Muscle layer of duodenum (tissue), 2 donors: ENCODE data around the gene MYO1G.
"Not testable (repeated sequence)": the region's sequence is repeated elsewhere in the genome, so short reads cannot be mapped to it uniquely, and the experiment has no call there.

ENCODE experiments used
- H3K27ac ChIP-seq: one replicate; pipeline ENCODE4 v1.7.0; 2013; ENCODE audit warnings: mild to moderate bottlenecking, low read length
- H3K27me3 ChIP-seq: one replicate; pipeline ENCODE4 v1.7.0; 2013; ENCODE audit warnings: low read depth, mild to moderate bottlenecking, control low read depth, low read length
- H3K36me3 ChIP-seq, 2 donors: one replicate each; pipeline ENCODE4 v1.7.0; 2013; ENCODE audit warnings: low read length in 2 of 2, control low read depth in 1 of 2, mild to moderate bottlenecking in 1 of 2; ENCODE audit not compliant: insufficient read depth in 2 of 2, control insufficient read depth in 1 of 2
- H3K4me1 ChIP-seq, 2 donors: one replicate each; pipeline ENCODE4 v1.7.0; 2013; ENCODE audit warnings: low read length in 2 of 2, mild to moderate bottlenecking in 2 of 2, control low read depth in 1 of 2, moderate library complexity in 1 of 2; ENCODE audit not compliant: insufficient read depth in 2 of 2, control insufficient read depth in 1 of 2
- H3K4me3 ChIP-seq, 2 donors: one replicate each; pipeline ENCODE4 v1.7.0; 2013; ENCODE audit warnings: low read length in 2 of 2, low read depth in 1 of 2, mild to moderate bottlenecking in 1 of 2
- H3K9me3 ChIP-seq, 2 donors: one replicate each; pipeline ENCODE4 v1.7.0; 2013; ENCODE audit warnings: low read length in 2 of 2, control low read depth in 1 of 2, mild to moderate bottlenecking in 1 of 2; ENCODE audit not compliant: control insufficient read depth in 1 of 2
- donor health status: healthy.

Gene MYO1G

GRCh38 chr7:44978511-44979366, at the start of gene MYO1G:
Gene MYO1G, minus strand, starts transcription at chr7:44979015. Its CDS starts 54 bp downstream, at chr7:44978961.
- Histone ChIP-seq H3K27ac (peak within 1 kb of the TSS; percentile 65), H3K36me3 (peaks cover 13 to 19% of the 10 kb centered on the region in 2 donors), H3K4me3 (peak within 1 kb of the TSS; percentile 34 to 44)

GRCh38 chr7:45028138-45028919, 49.5 kb upstream of the MYO1G start:
- peak overlapping the region; percentile 50 to 63 for H3K4me3 ChIP-seq
- H3K4me1 ChIP-seq: peaks cover 0 to 1% of the 10 kb centered on the region in 2 donors
- peak overlapping the region; percentile 52 for H3K27ac ChIP-seq
- H3K9me3 ChIP-seq: no peaks in the 10 kb centered on the region
- no peaks in the 10 kb centered on the region for H3K27me3 ChIP-seq
- H3K36me3 ChIP-seq: peaks cover 8 to 16% of the 10 kb centered on the region in 2 donors

More at GRCh38 chr7:44978511-44979366, at the start of gene MYO1G:
- Histone ChIP-seq H3K4me1 (peaks cover 0 to 10% of the 10 kb centered on the region in 2 donors), H3K27me3 (no peaks in the 10 kb centered on the region), H3K9me3 (no peaks in the 10 kb centered on the region)

- peak overlapping the region; percentile 52 for H3K27ac ChIP-seq
- H3K36me3 ChIP-seq: peaks cover 8 to 16% of the 10 kb centered on the region in 2 donors
- H3K27me3 ChIP-seq: no peaks in the 10 kb centered on the region
- H3K4me3 ChIP-seq: peak overlapping the region; percentile 50 to 63
- no peaks in the 10 kb centered on the region for H3K9me3 ChIP-seq
- H3K4me1 ChIP-seq: no peaks in the 10 kb centered on the region
Measured at GRCh38 chr7:45027774-45028114, 48.9 kb upstream of the MYO1G start.

- no peaks in the 10 kb centered on the region for H3K9me3 ChIP-seq
- H3K4me1 ChIP-seq: no peaks in the 10 kb centered on the region
- H3K36me3 ChIP-seq: peaks cover 6 to 16% of the 10 kb centered on the region in 2 donors
- no peaks in the 10 kb centered on the region for H3K27me3 ChIP-seq
- H3K27ac ChIP-seq: peak overlapping the region; percentile 52
- H3K4me3 ChIP-seq: peak overlapping the region; percentile 50 to 63
Measured at GRCh38 chr7:45026984-45027773, 48.4 kb upstream of the MYO1G start.

GRCh38 chr7:45026013-45026412, 47.2 kb upstream of the MYO1G start:
- Histone ChIP-seq H3K4me3 (no peak overlapping the region), H3K27ac (no peak overlapping the region), H3K36me3 (peaks cover 6 to 16% of the 10 kb centered on the region in 2 donors), H3K9me3 (no peaks in the 10 kb centered on the region), H3K27me3 (no peaks in the 10 kb centered on the region), H3K4me1 (no peaks in the 10 kb centered on the region)

- H3K27ac ChIP-seq, H3K4me3 ChIP-seq, H3K27me3 ChIP-seq, H3K9me3 ChIP-seq, H3K4me1 ChIP-seq: not testable (repeated sequence)
- peaks cover 6 to 16% of the 10 kb centered on the region in 2 donors for H3K36me3 ChIP-seq
Measured at GRCh38 chr7:45025473-45025872, 46.7 kb upstream of the MYO1G start.

- no peak overlapping the region for H3K4me3 ChIP-seq
- no peaks in the 10 kb centered on the region for H3K9me3 ChIP-seq
- no peak overlapping the region for H3K27ac ChIP-seq
- no peaks in the 10 kb centered on the region for H3K4me1 ChIP-seq
- H3K36me3 ChIP-seq: peaks cover 6 to 20% of the 10 kb centered on the region in 2 donors
- no peaks in the 10 kb centered on the region for H3K27me3 ChIP-seq
Measured at GRCh38 chr7:45024126-45024744, 45.4 kb upstream of the MYO1G start.

GRCh38 chr7:45021604-45022296, 42.9 kb upstream of the MYO1G start:
- Histone ChIP-seq H3K4me1 (no peaks in the 10 kb centered on the region), H3K27ac (no peak overlapping the region)

GRCh38 chr7:45020915-45021314, 42.1 kb upstream of the MYO1G start:
- Histone ChIP-seq H3K27me3 (no peaks in the 10 kb centered on the region), H3K36me3 (peaks cover 0 to 6% of the 10 kb centered on the region in 2 donors), H3K4me1 (no peaks in the 10 kb centered on the region), H3K9me3 (no peaks in the 10 kb centered on the region), H3K4me3 (no peak overlapping the region), H3K27ac (no peak overlapping the region)

More at GRCh38 chr7:45021604-45022296, 42.9 kb upstream of the MYO1G start:
- no peaks in the 10 kb centered on the region for H3K9me3 ChIP-seq
- no peaks in the 10 kb centered on the region for H3K27me3 ChIP-seq
- no peak overlapping the region for H3K4me3 ChIP-seq
- H3K36me3 ChIP-seq: peaks cover 0 to 8% of the 10 kb centered on the region in 2 donors

- Histone ChIP-seq H3K9me3 (no peaks in the 10 kb centered on the region), H3K27ac (no peak overlapping the region), H3K4me3 (no peak overlapping the region), H3K36me3 (peaks cover 0 to 6% of the 10 kb centered on the region in 2 donors), H3K4me1 (peaks cover 0 to 3% of the 10 kb centered on the region in 2 donors), H3K27me3 (no peaks in the 10 kb centered on the region)
Measured at GRCh38 chr7:45017253-45017652, 38.4 kb upstream of the MYO1G start.
